GM12873 (cell line): ENCODE results near the gene SPSB3.

Source experiments
- TF ChIP-seq, protein P1 (sequence below): IDR thresholded peaks from 2 replicates; pipeline ENCODE4 v1.5.1; 2012; ENCODE audit warnings: low read depth, mild to moderate bottlenecking, moderate library complexity, low read length, control low read depth; ENCODE audit not compliant: insufficient read depth; ENCODE audit errors: missing control alignments

The SPSB3 gene

DNA sequence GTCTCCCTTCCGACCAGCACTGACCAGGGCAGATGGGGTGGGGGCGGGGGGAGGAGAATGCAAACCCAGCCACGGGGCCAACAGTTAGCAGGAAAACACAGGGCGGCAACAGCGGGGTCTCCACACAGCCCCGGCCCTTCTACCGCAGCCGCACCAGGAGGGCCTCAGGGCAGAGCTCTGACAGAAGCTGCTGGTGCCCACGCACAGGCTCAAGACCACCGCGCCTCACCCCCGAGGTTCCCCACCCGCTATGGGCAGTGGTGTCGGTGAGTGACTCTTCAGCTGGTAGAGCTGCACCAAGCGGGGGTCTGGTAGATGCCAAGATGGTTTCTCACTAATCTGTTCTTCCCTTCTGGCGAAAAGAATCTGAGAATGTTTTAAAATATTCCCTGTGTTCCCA lies 28.2 kb upstream of the SPSB3 start:
- TF ChIP-seq, protein P1, sequence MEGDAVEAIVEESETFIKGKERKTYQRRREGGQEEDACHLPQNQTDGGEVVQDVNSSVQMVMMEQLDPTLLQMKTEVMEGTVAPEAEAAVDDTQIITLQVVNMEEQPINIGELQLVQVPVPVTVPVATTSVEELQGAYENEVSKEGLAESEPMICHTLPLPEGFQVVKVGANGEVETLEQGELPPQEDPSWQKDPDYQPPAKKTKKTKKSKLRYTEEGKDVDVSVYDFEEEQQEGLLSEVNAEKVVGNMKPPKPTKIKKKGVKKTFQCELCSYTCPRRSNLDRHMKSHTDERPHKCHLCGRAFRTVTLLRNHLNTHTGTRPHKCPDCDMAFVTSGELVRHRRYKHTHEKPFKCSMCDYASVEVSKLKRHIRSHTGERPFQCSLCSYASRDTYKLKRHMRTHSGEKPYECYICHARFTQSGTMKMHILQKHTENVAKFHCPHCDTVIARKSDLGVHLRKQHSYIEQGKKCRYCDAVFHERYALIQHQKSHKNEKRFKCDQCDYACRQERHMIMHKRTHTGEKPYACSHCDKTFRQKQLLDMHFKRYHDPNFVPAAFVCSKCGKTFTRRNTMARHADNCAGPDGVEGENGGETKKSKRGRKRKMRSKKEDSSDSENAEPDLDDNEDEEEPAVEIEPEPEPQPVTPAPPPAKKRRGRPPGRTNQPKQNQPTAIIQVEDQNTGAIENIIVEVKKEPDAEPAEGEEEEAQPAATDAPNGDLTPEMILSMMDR, result no peak

DNA sequence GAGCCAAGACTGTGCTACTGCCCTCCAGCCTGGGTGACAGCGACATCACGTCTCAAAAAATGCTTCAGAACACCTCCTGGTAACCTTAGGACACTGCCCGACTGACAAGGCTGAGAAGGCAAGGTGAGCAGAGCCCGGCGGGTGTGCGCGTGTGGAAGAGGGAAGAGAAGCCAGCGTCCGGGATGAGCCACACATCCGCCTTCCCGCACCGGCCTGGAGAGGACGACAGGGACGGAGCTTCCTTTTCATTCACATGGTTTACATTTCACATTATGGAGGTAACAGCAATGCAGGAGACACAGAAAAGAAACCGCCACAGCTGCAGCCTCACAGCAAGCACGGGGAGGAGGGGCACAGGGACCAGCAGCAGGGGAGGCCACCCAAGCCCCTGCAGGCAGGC lies 27.7 kb upstream of the SPSB3 start:
- TF ChIP-seq, protein P1, result no peak

DNA sequence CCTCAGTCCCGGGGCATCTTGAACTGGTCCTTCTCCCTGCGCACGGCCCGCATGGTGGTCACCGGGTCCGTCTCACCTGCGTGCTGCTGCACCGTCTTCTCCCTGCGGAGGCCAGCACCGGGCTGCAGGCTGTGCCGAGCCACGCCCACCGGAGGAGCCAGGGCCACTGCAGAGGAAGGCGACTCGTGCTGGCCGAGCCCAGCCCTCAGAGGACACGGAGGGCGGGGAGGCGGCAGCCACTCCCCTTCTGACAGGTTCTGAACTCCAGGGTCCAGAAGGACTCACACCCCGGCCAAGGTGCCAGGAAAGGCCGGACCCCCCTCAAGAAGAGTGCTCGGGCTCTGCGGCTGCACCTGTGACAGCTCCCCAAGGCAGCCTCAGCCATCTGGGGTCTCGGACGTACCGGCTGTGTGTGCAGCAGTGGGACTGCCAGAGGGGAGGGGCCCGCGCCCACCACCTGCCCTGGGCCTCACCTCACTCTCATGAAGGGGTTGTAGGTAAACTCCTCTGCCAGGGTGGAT lies 27.0 kb upstream of the SPSB3 start:
- TF ChIP-seq, protein P1, result no peak

DNA sequence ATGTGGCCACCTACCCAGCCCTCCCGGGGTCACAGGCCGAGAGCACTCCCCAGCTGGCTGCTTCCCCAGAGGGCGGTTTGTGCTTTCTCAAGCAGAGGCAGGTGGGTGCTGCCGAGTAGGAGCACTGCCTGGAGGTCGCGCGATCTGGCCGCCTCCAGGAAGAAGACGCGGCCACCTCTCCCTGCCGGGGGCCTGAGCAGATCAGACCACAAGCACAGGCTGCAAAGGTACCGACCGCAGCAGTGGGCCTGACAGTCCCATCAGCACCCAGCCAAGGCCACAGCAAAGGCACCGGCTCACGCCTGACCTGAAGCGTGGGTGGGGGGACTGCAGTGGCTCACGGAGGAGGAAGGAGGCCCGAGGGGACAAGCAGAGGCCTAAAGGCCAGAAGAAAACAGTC lies 26.3 kb upstream of the SPSB3 start:
- TF ChIP-seq, protein P1, result no peak

DNA sequence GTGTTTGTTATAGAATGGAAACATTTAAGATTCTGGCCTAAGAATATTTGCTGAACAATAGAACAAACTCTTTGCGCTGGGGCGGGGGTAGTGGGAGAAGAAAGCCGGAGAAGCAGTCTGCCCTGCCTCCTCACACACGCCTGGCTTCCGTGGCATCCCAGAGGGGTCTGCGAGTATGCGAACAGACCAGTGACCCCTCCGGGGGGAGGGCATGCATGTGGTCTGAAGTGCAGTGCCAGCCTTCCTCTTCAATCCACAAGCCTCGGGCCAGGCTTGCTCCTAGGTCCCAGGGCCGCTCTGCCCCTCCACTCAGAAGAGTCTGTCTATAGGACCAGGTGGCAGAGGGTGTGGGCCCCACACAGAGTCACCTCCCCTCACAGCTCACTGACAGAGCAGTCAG lies 25.3 kb upstream of the SPSB3 start:
- TF ChIP-seq, protein P1, result no peak

DNA sequence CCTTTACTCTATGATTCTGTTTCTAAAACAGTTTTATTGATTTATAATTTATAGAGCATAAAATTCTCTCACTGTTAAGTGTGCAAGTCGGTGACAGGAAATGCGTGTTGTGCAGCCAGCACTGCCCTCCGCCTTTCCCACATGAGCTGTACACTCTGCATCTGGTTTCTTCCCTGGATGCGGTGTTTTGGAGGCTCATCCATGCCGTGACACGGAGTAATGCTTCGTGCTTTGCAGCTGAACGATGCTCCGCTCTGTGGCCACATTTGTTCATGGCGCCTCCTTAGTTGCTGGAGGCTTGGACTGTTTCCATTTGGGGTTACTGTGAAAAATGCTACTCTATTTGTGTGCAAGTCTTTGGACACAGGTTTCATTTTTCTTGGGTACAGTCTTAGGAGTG lies 18.3 kb upstream of the SPSB3 start:
- TF ChIP-seq, protein P1, result no peak

DNA sequence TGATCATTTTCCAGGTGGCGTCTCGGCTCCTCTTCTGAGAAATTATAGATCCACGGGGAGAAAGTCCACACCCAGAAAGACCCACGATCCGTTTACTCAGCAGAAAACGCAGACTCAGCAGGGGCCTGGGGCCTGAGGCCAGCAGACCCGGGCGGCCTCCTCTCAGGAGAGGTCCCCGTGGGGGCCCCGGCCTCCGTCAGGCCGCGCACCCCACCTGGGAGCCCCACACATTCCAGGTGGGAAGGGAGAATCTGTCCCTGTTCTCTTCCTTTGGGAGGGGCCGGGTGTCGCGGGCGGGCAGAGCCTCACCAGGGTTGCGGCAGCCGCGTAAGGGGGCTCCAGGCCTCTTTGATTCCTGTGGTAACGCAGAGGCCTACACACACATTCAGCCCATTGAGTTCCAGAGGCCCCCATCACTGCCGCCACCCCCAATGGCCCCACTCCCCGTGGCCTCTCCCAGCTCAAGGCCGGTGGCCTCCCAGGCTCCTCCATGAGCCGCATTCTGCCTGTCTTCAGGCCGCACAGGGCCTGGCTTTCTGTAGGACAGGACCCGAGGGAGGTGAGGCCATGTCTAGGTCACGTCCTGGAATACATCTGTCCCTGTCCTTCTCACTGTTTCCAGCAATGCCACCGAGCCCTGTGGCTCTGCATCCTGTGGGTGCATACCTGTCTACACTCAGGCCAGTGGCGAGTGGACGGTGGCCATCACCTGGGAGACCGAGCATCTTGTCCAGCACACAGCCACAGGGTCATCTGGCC lies 12.7 kb upstream of the SPSB3 start:
- TF ChIP-seq, protein P1, result no peak
